ENCODE measurements around the gene HDAC2. TPM values are rescaled to one million over a fixed set of nuclear protein-coding genes. Genes with fewer than 3 reads are reported as not detected.
A peak's percentile ranks its signal among the peaks of the same experiment; 100 is the strongest.
"Not testable (repeated sequence)": the region's sequence is repeated elsewhere in the genome, so short reads cannot be mapped to it uniquely, and the experiment has no call there.

Gene HDAC2
- total RNA-seq (2014; rRNA removed; shearing (Covaris generic)): 53.3 and 66.0 TPM in 2 replicates
- polyA plus RNA-seq (2015; cell fraction: cytosol; rRNA removed): 136 and 150 TPM in 2 replicates
- polyA plus RNA-seq (2015; cell fraction: nucleus; rRNA removed): 92.1 and 98.5 TPM in 2 replicates

GRCh38 chr6:113970805-113971676 is at the start of gene HDAC2:
Gene HDAC2, minus strand, starts transcription at chr6:113971148. Its CDS starts 240 bp downstream, at chr6:113970908.
- DNase-seq (ENCODE audit: low read depth, low spot score): peak; percentile 77
- in situ Hi-C loops (cut with HindIII; ENCODE audit: low pct_unique_long_range_greater_than_20kb, low sequenced_read_pairs): no loop called here

DNA sequence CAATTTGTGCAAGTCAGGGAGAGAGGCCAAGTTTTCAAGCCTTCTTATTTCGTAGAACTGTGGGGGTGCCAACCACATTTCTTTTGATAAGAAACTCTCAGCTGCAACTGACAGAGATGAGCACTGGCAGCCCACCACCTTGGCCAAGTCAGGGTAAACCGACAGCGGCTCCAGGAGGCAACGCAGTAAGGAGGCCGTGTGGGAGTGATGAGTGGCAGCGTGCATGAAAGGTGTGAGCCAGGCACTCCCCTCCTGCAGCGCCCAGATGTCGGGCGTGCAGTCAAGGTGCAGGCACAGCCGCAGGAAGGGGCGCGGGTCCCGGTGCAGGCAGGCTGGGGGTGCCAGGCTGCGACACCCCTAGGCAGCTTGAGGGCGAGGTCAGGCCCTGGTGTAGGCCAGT is 49.2 kb upstream of the HDAC2 start:
- no peak for DNase-seq (ENCODE audit: low read depth, low spot score)
- in situ Hi-C loops (cut with HindIII; ENCODE audit: low pct_unique_long_range_greater_than_20kb, low sequenced_read_pairs): no loop called here

- in situ Hi-C loops (cut with HindIII; ENCODE audit: low pct_unique_long_range_greater_than_20kb, low sequenced_read_pairs); DNase-seq (ENCODE audit: low read depth, low spot score): not testable (repeated sequence)
Observed at GRCh38 chr6:114017146-114017545, 46.2 kb upstream of the HDAC2 start.

- DNase-seq (ENCODE audit: low read depth, low spot score); in situ Hi-C loops (cut with HindIII; ENCODE audit: low pct_unique_long_range_greater_than_20kb, low sequenced_read_pairs): not testable (repeated sequence)
Observed at GRCh38 chr6:114014106-114014505, 43.2 kb upstream of the HDAC2 start.

DNA sequence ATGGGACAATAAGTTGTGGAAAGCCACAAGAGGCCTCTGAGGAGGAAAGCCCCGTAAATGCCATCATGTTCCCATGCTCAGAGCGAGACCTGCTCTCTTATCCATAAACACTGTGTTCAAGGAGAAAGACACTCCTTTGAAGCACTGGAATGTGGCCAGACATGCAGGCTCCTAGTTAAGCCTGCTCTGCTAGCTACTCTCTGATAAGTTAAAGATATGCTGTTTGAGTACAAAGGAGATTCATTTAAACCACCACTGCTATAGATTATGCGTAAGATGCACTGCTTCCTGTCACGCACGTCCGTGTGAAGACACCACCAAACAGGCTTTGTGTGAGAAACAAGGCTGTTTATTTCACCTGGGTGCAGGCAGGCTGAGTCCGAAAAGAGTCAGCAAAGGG is 40.5 kb upstream of the HDAC2 start:
- in situ Hi-C loops (cut with HindIII; ENCODE audit: low pct_unique_long_range_greater_than_20kb, low sequenced_read_pairs); DNase-seq (ENCODE audit: low read depth, low spot score): not testable (repeated sequence)

GRCh38 chr6:114010540-114010939 is 39.6 kb upstream of the HDAC2 start:
- no peak for DNase-seq (ENCODE audit: low read depth, low spot score)
- in situ Hi-C loops (cut with HindIII; ENCODE audit: low pct_unique_long_range_greater_than_20kb, low sequenced_read_pairs): no loop called here

DNA sequence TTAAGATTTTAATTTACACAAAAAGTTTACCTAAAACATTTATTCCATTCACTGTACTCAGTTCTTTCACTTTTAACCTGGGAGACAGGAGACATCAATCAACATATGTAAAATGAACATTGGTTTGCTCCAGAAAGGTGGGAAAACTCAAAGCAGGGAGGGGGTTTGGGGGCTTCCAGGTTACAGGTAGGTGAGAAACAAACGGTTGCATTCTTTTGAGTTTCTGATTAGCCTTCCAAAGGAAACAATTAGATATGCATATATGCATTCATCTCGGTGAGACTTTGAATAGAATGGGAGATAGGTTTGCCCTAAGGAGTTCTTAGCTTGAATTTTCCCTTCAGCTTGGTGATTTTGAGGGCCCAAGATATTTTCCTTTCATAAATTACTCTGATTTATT is 38.2 kb upstream of the HDAC2 start:
- in situ Hi-C loops (cut with HindIII; ENCODE audit: low pct_unique_long_range_greater_than_20kb, low sequenced_read_pairs): no loop called here
- DNase-seq (ENCODE audit: low read depth, low spot score): no peak

DNA sequence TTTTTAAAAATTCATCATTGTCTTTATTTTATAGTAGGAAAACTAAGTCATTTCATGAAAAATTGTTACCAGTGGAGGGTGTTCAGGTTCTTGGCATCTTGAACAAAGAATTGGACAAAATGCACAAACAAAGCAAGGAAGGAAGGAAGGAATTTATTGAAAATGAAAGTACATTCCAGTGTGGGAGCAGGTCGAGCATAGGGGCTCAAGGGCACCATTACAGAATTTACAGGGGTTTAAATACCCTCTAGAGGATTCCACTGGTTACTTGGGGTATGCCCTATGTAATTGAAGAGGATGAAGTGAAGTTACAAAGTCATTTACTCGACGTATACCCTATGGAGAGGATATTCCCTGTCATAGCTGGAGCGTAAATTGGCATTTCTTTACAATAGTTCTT is 37.4 kb upstream of the HDAC2 start:
- DNase-seq (ENCODE audit: low read depth, low spot score): no peak

GRCh38 chr6:114007516-114007915 is 36.6 kb upstream of the HDAC2 start:
- in situ Hi-C loops (cut with HindIII; ENCODE audit: low pct_unique_long_range_greater_than_20kb, low sequenced_read_pairs): no loop called here
- no peak for DNase-seq (ENCODE audit: low read depth, low spot score)

More for the DNA sequence above, 37.4 kb upstream of the HDAC2 start:
- in situ Hi-C loops (cut with HindIII; ENCODE audit: low pct_unique_long_range_greater_than_20kb, low sequenced_read_pairs): no loop called here

DNA sequence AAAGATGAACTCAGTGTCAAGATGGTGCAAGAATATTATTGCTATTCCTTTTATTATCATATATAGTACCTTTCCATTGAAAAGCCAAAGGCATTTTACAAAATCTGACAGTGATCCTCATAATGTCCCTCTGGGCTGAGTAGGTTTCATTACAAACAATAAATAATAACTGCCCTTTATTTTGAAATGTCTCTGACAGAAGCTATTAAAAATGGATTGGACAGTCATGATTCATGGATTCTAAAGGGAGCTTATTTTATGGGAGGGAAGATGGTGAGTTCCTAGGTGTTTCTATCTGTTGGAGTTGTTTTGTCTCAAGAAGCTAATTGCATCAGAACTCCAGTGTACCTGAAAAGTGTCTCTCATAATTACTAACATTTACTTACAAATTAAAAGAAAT is 30.4 kb upstream of the HDAC2 start:
- in situ Hi-C loops (cut with HindIII; ENCODE audit: low pct_unique_long_range_greater_than_20kb, low sequenced_read_pairs): no loop called here
- DNase-seq (ENCODE audit: low read depth, low spot score): no peak

GRCh38 chr6:114000069-114000468 is 29.1 kb upstream of the HDAC2 start:
- no peak for DNase-seq (ENCODE audit: low read depth, low spot score)
- in situ Hi-C loops (cut with HindIII; ENCODE audit: low pct_unique_long_range_greater_than_20kb, low sequenced_read_pairs): no loop called here

- no peak for DNase-seq (ENCODE audit: low read depth, low spot score)
- in situ Hi-C loops (cut with HindIII; ENCODE audit: low pct_unique_long_range_greater_than_20kb, low sequenced_read_pairs): no loop called here
Observed at GRCh38 chr6:113999284-113999683, 28.3 kb upstream of the HDAC2 start.

- in situ Hi-C loops (cut with HindIII; ENCODE audit: low pct_unique_long_range_greater_than_20kb, low sequenced_read_pairs): no loop called here
- DNase-seq (ENCODE audit: low read depth, low spot score): peak; percentile 18
Observed at GRCh38 chr6:113998811-113999210, 27.9 kb upstream of the HDAC2 start.

DNA sequence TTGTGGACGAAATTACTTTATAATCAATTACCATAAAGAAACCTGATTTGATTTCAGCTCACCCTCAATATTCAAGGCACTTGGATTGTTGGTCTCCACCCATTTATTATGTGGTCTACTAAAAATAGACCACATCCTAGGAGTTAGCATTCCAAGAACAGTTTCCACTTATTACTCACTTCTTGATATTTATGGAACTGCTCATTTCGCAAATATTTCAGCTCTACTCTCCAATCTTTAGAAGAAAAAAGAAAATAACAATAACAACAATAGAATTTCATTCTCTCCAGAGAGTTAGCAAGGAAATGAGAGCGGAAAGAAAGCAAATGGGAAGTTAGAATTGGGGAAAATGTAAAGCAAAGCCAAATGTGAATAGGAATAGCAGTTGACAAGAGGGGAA is 26.2 kb upstream of the HDAC2 start:
- in situ Hi-C loops (cut with HindIII; ENCODE audit: low pct_unique_long_range_greater_than_20kb, low sequenced_read_pairs): no loop called here
- peak; percentile 21 for DNase-seq (ENCODE audit: low read depth, low spot score)

- in situ Hi-C loops (cut with HindIII; ENCODE audit: low pct_unique_long_range_greater_than_20kb, low sequenced_read_pairs): no loop called here
- DNase-seq (ENCODE audit: low read depth, low spot score): peak; percentile 83
Observed at GRCh38 chr6:113995634-113996033, 24.7 kb upstream of the HDAC2 start.

DNA sequence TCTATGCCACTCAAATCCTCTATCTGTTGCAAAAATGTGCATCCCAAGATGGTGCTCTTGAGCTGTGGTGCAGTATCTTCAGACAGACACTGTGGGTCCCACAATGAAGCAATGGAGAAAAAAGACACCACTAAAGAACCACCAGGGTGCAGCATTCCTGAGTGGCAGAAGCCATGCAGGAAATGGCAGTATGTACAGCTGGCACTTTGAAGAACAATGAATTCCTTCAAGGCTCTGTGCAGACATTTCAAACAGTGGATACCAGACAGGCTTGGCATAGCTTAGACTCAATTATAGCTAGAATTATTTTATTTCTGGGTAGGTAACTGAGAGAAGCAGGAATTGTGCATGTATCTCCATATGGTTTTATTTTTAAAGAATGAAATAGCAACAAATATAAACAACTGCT is 24.0 kb upstream of the HDAC2 start:
- in situ Hi-C loops (cut with HindIII; ENCODE audit: low pct_unique_long_range_greater_than_20kb, low sequenced_read_pairs): no loop called here
- DNase-seq (ENCODE audit: low read depth, low spot score): peak; percentile 96

- DNase-seq (ENCODE audit: low read depth, low spot score): no peak
- in situ Hi-C loops (cut with HindIII; ENCODE audit: low pct_unique_long_range_greater_than_20kb, low sequenced_read_pairs): no loop called here
Observed at GRCh38 chr6:113989675-113990074, 18.7 kb upstream of the HDAC2 start.

- DNase-seq (ENCODE audit: low read depth, low spot score); in situ Hi-C loops (cut with HindIII; ENCODE audit: low pct_unique_long_range_greater_than_20kb, low sequenced_read_pairs): not testable (repeated sequence)
Observed at GRCh38 chr6:113982675-113983074, 11.7 kb upstream of the HDAC2 start.

GRCh38 chr6:113982055-113982550 is 11.2 kb upstream of the HDAC2 start:
- in situ Hi-C loops (cut with HindIII; ENCODE audit: low pct_unique_long_range_greater_than_20kb, low sequenced_read_pairs): no loop called here
- DNase-seq (ENCODE audit: low read depth, low spot score): no peak
